HG03039 (cell line): Measurements from ENCODE around the gene PDLIM5.
"Not testable (repeated sequence)": the region's sequence is repeated elsewhere in the genome, so short reads cannot be mapped to it uniquely, and the experiment has no call there.

Experiments
- ATAC-seq: cut with Tn5 transposase; IDR thresholded peaks from one replicate; pipeline ENCODE4 v1.9.1; 2021; ENCODE audit warnings: mild to moderate bottlenecking, moderate library complexity; ENCODE audit not compliant: unreplicated experiment

Gene PDLIM5

DNA sequence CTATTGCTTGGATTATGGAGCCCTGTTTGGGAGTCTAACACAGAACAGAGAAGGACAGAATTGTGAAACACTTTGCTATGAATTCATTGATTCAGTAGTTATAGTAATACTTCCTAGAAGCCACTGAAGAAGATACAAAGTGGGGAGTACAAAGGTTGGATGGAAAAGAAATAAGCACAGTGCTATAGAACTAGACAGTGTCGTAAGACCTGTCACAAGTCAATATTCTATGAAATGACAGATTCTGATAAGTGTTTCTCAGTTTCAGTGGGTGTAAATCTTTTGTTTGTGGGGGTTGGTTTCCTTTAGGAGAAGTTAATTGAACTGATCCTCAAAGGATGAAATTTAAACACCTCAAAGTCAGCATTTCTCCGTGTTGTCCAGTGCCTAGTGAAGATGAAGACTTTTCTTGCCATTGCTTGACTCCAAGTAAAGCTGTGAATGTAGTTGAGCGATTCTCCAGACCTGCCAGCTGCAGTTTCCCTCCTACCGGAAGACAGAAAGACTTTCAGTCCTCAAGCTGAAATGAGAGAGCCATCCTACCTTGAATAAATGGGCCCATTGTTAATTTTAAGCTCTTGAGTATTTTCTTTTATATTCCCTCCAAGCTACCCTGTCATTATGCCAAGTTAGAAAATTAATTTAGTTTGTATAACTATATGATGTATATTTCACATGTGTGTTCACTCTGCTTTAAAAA, 7.9 kb downstream of the PDLIM5 start:
- ATAC-seq: no peak

DNA sequence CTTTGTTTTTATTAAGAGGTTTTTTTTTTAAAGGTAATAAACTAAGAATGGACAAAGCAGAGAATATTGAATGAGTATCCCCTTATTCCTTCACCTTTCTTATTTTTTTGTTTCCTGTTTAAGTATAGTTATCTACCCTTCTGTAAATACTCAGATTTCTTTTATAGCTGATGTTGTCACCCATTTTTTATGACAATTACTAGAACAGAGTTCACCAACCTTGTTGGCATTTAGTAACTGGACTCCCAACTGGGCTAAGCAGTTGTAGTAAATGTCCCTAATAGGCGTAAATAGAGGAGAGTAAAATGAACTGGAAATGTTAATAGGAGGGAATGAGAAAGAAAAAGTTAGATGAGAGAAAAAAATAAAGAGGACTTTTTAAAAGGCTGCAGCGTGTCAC, 9.8 kb downstream of the PDLIM5 start:
- no peak for ATAC-seq

- no peak for ATAC-seq
These were observed 10.8 kb downstream of the PDLIM5 start for GRCh38 chr4:94462572-94462971.

DNA sequence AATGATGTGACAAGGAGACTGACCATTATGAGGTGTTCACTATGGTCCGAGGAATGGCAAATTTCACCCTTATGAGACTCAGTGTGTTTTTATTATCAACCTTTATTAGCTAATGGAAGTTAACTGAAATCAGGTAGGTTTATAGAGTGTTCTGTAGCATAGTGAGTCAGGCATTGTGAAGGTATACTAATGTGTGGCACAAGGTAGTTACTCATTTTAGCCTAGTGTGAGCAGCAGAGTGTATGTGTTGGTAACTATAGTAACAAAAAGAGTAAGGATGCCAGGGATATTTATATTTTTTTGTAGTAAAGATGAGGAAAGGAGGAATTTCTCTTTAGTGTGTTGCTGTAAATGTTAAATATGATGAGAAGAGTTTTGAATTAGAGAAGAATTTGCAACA, 12.0 kb downstream of the PDLIM5 start:
- no peak for ATAC-seq

DNA sequence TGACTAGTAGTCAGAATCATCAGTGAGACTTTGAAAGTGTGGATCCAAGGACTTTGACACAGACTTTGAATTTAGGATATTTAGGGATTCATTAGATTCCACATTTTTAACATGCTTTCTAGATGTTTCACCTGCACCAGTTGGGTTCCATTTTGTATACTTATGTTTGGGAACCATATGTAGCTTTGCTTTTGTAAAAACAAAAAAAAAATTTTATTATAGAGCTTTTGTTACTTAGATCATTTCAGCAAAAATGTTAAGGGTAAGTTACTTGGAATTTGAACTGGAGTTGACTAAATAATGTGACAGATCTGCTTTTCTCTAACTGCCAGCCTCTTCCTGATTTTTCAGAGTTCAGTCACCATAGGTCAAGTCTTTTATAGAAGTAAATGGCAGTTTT, 14.6 kb downstream of the PDLIM5 start:
- no peak for ATAC-seq

GRCh38 chr4:94466923-94467322, 15.2 kb downstream of the PDLIM5 start:
- ATAC-seq: no peak

DNA sequence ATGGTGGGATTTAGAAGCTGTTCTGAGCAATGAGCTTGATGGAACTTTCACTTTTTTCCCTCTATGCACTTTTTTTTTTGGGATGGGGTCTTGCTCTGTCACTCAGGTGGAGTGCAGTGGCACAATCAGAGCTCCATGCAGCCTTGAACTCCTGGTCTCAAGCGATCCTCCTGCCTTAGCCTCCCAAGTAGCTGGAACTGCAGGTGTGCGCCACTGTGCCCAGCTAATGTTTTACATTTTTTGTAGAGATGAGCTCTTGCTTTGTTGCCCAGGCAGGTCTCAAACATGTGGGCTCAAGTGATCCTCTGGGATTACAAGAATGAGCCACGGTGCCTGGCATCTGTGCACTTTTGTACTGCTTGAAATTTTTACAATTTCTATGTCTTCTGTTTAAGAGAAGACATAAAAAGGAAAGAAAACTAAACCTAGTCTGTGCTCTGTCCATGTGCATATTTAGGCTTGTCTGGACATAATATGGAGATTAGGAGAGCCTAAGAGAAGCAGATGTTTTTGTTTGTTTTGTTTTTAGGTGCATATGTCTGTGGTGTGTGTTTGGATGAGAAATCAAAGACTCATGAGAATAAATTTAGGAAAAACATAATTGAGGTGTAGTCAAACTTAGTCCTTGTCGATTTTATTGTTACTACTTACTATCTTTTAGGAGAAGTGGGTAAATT, 16.5 kb downstream of the PDLIM5 start:
- ATAC-seq: no peak

DNA sequence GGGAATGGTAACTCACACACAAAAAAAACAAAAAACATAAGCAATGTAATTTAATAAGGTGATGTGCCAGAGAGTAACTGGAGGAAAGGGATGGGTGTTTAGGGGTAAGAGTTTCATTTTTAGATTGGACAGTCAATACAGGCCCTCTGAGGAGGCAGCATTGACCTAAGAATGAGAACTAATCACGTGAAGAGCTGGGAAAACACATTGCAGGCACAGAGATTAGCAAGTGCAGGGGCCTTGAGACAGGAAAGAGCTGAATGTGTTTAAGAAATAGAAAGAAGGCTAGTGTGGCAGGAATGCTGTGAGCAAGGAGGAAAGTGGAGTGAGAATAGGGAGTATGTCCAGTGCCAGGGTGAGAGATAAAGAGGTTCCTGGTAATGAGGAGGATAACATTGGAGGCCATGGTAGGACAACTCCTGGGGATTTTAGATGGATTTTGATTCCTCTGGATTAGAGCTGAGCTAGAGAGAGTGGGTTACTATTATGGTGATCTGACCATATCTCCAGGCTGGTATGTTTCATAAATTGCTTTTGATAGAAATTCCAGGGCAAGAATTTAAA, 17.6 kb downstream of the PDLIM5 start:
- peak; percentile 48 for ATAC-seq

DNA sequence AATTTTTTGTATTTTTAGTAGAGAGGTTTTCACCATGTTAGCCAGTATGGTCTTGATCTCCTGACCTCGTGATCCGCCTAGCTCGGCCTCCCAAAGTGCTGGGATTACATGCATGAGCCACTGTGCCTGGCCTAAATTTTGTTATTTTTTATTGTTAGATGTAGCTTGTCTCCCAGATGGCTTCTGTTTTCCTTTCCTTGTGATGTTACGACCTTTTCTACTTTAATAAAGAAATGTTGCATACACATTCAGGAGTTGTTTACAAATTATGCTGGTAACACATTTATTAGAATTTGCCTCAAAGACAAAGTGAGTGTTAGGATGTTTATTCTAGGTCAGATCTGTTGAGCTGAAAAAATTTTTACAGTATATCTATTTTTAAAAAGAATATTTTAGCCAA, 18.4 kb downstream of the PDLIM5 start:
- ATAC-seq: no peak

DNA sequence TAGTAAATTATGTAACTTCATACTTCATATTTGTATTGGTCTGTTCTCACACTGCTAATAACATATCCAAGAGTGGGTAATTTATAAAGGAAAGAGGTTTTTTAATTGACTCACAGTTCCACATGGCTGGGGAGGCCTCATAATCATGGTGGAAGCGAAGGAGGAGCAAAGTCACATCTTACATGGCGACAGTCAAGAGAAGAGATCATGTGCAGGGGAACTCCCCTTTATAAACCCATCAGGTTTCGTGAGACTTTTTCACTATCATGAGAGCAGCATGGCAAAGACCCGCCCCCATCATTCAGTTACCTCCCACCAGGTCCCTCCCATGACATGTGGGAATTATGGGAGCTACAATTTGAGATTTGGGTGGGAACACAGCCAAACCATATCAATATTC, 19.0 kb downstream of the PDLIM5 start:
- ATAC-seq: not testable (repeated sequence)

GRCh38 chr4:94472056-94472826, 20.5 kb downstream of the PDLIM5 start:
- no peak for ATAC-seq

- no peak for ATAC-seq
These were observed 23.3 kb downstream of the PDLIM5 start for GRCh38 chr4:94475050-94475449.

DNA sequence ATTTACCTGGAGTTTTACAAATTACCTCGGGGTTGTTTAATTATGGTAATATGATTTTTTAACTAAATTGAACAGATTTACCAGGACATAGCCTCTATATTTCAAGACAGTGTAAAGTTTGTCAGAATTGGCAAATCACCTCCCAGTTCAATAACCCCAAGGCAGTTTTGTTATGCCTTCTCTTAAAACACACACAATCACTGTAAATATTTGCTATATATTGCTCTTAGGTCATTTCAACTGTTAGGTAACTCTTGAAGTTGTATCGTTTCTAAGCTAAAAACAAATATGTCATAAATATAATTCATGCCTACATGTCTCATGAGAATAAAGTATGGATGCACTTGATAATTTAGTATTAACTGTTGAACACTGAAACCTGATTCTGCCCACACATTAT, 24.1 kb downstream of the PDLIM5 start:
- ATAC-seq: no peak

GRCh38 chr4:94477227-94477626, 25.5 kb downstream of the PDLIM5 start:
- no peak for ATAC-seq

GRCh38 chr4:94478805-94479204, 27.1 kb downstream of the PDLIM5 start:
- not testable (repeated sequence) for ATAC-seq

DNA sequence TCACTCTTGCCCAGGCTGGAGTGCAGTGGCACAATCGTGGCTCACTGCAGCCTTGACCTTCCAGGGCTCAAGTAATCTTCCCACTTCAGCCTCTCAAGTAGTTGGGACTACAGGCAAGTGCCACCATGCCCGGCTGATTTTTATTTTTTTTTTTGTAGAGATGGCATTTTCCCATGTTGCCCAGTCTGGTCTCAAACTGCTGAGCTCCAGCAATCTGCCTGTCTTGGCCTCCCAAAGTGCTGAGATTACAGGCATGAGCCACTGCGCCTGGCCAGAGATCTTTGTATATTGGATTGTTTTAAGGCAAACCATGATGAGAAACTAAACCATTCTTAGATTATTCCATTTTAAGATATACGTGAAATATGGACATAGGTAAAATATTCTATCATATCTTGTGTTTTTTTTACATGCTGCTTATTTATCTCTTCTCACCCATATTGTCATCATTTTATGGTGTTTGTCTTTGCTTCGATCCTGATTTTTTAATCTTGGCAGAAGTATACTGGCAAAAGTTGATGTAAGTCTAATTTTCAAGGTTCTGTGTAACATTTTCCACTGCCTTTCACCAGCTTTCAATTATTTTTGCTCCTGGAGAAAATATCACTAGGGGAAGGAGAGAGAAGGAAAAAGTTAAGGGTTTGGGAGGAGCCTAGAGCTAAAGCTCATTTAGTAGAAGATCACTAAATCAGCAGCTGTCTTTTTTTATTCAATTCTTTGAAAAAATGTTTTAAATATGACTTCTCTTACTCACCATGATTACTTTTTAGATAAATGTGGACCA, 27.8 kb downstream of the PDLIM5 start:
- no peak for ATAC-seq

DNA sequence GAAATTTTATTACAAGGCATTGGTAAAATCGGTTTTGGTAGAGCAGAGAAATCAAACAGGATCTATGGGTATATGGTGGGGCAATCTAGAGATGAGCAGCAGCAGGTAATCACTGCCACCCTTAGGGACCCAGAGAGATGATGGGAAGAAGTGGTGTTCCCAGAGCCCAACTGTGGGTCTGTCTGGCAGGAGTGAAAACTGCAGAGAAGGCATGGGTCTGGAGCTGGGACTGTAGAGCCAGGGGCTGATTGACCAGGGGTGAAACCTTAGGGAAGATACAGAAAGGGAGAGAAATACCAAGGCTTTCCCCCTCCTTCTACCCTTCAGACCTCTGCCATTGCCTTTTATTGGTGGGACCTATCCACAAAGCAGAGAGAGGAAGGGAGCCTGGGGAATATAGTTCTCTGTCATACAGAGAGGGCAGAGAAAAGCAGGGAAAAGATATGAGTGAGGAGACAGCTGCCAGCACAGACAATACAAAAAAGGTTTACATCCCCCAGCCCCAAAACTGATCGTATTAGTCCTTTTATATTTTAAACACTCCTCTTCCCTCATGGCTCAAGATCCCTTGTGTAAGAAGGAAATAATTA, 28.7 kb downstream of the PDLIM5 start:
- no peak for ATAC-seq

- no peak for ATAC-seq
These were observed 32.2 kb downstream of the PDLIM5 start for GRCh38 chr4:94483895-94484294.

DNA sequence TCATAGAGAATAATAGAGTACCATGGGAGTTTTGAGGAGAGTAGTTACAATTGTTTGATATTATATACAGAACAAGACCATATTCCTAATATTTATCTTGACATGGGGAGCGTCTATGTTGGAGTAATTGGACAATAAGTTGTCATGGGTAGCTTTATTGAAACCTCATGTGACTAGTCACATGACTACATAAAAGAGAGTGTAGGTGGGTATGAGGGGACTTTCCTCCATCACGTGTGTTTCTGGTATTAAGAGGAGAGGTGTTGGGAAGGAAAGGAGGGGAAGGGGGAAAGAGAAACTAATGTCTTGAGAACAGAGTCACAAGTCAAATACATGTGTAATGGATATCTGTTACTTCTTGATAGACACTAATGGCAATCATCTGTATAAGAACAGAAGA, 33.1 kb downstream of the PDLIM5 start:
- no peak for ATAC-seq

DNA sequence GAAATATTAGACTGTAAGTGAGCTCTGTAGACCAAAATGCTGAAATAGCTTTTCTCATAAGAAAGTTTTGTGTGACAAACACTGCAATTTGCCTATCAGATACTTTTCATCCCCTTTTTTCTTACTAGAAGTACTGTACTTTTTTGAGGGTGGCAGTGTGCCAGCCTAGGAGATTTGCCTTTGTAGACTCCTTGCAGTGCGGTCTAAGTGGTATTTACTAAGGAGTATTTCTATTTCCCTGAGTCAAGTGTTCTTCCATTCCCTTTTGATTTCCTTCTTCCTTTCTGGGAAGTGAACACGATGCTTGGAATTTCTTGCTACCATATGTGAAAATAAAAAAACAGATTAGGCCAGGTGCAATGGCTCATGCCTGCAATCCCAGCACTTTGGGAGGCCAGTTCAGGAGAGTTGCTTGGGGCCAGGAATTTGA, 34.6 kb downstream of the PDLIM5 start:
- ATAC-seq: no peak
